Measurements from ENCODE around the gene C16orf74. TPM values are rescaled to one million over a fixed set of nuclear protein-coding genes. Genes with fewer than 3 reads are reported as not detected.

The C16orf74 gene
- total and polyA plus RNA-seq, 2 of the 8 experiments (the other 6 are each of a cell fraction or from before 2014, with no cell fraction given): 7.3 to 9.3 TPM

- no peaks in the 10 kb centered on the region for H3K9me3 ChIP-seq (ENCODE audit: insufficient read depth in 2 of 2, low read depth in 1 of 2, low read length in 1 of 2)
- no peaks in the 10 kb centered on the region for H3K4me1 ChIP-seq (replicated peaks in 1 of 4; ENCODE audit: control insufficient read depth in 3 of 4, insufficient read depth in 4 of 4, low read length in 3 of 4)
- H4K91ac ChIP-seq (replicated peaks; ENCODE audit: insufficient read length, low read length): no peak overlapping the region
- no peak for DNase-seq (ENCODE audit: low read depth in 1 of 2, low spot score in 2 of 2)
- no peak overlapping the region for H3K27ac ChIP-seq (ENCODE audit: low read depth, low read length)
- no peak overlapping the region for H3K18ac ChIP-seq (ENCODE audit: extremely low read depth, low read length)
- H3K4me3 ChIP-seq (ENCODE audit: extremely low read depth in 1 of 4, insufficient read depth in 2 of 4, low read depth in 3 of 4, low read length in 4 of 4): no peak overlapping the region
- no peak overlapping the region for H3K4ac ChIP-seq (replicated peaks; ENCODE audit: insufficient read length, low read depth, low read length)
- no peaks in the 10 kb centered on the region for H3K27me3 ChIP-seq (replicated peaks in 1 of 4; ENCODE audit: control insufficient read depth in 3 of 4, extremely low read depth in 1 of 4, insufficient read depth in 3 of 4, low read length in 3 of 4)
- no peak overlapping the region for H3K56ac ChIP-seq (replicated peaks; ENCODE audit: insufficient read length, low read depth, low read length)
- H2AK5ac ChIP-seq (ENCODE audit: low read depth, low read length): no peak overlapping the region
- H2BK20ac ChIP-seq (ENCODE audit: low read length): no peak overlapping the region
- H2BK15ac ChIP-seq (ENCODE audit: low read length): no peak overlapping the region
- no peak for FAIRE-seq
- H4K8ac ChIP-seq (ENCODE audit: extremely low read depth, insufficient read depth, low read length): no peak overlapping the region; the same call in 1 of the 2 replicates
- no peak overlapping the region for H2AFZ ChIP-seq (ENCODE audit: low read length)
- peak in 1 of 3 experiments; percentile 1; a peak in 1 of 4 replicates for TF ChIP-seq CTCF (IDR thresholded peaks at IDR 0.05; ENCODE audit: control extremely low read depth in 1 of 3, insufficient read depth in 1 of 3, low read depth in 1 of 3, low read length in 3 of 3)
- peak; percentile 18 to 34; a peak in 1 of 4 replicates for TF ChIP-seq RAD21 (IDR thresholded peaks at IDR 0.05 in 1 of 2, conservative IDR thresholded peaks at IDR 0.05 in 1 of 2; ENCODE audit: low read depth in 2 of 2, low read length in 2 of 2)
- TF ChIP-seq TAF1 (IDR thresholded peaks at IDR 0.05; ENCODE audit: low read depth, low read length): no peak
- H3K23me2 ChIP-seq (ENCODE audit: low read depth, low read length): 0 out of 2 replicates have a peak, but pooled peaks cover 1% of the 10 kb centered on the region
- no peak overlapping the region for H3K23ac ChIP-seq (ENCODE audit: insufficient read length)
- H4K5ac ChIP-seq (ENCODE audit: insufficient read length, low read depth, low read length): no peak overlapping the region
- H2BK5ac ChIP-seq (ENCODE audit: low read depth, low read length): no peak overlapping the region
- H3K79me2 ChIP-seq (ENCODE audit: control insufficient read depth in 1 of 2, insufficient read depth in 2 of 2, low read length in 2 of 2): no peaks in the 10 kb centered on the region
- H3K9ac ChIP-seq (replicated peaks in 1 of 4; ENCODE audit: extremely low read depth in 1 of 4, low read depth in 3 of 4, low read length in 3 of 4): no peak overlapping the region
- no peak overlapping the region for H3K4me2 ChIP-seq (ENCODE audit: insufficient read depth in 1 of 2, low read depth in 2 of 2, low read length in 2 of 2)
- 0 out of 2 replicates have a peak overlapping the region, but pooled peaks have one; percentile 39 for H2BK12ac ChIP-seq (ENCODE audit: low read depth, low read length)
- H2BK120ac ChIP-seq (replicated peaks; ENCODE audit: low read depth, low read length): no peak overlapping the region
- 91% methylated on average over 20 of the region's 20 CpGs; no CpG with 5 or more reads in 1 of the 2 experiments for WGBS, 2 experiments (ENCODE audit: extremely low coverage in 1 of 2, insufficient coverage in 1 of 2, insufficient read length in 1 of 2, insufficient replicate concordance in 2 of 2, low coverage in 1 of 2, low lambda C conversion rate in 2 of 2, missing lambda C conversion rate in 1 of 2)
- no peaks in the 10 kb centered on the region for H3K79me1 ChIP-seq (ENCODE audit: low read depth, low read length)
- ChIA-PET CTCF (ENCODE audit: partially characterized antibody) (interaction anchor here (1.0 to 37.0 kb wide), 5 partner anchors 11 to 45 kb away, joined by 3 to 620 read pairs (median 11); no protein-coding TSS in a partner anchor), POLR2A (ENCODE audit: partially characterized antibody) (interaction anchor here (0.8 to 1.4 kb wide), 3 partner anchors 12 to 32 kb away, joined by 3 read pairs; no protein-coding TSS in a partner anchor)
- H3K36me3 ChIP-seq (ENCODE audit: control insufficient read depth in 2 of 4, insufficient read depth in 4 of 4, low read length in 3 of 4): no peaks in the 10 kb centered on the region
- H3K14ac ChIP-seq (ENCODE audit: insufficient read length): no peak overlapping the region
- H4K20me1 ChIP-seq (replicated peaks in 1 of 2; ENCODE audit: control insufficient read depth in 1 of 2, insufficient read depth in 2 of 2, low read length in 2 of 2): peaks cover 0 to 2% of the 10 kb centered on the region in 2 experiments
Measured at GRCh38 chr16:85704900-85705846, 45.7 kb downstream of the C16orf74 start.
